GM18951 (cell line): Measurements from ENCODE around the gene FRMD3.

Source experiments
- POLR2A ChIP-seq: IDR thresholded peaks from 4 replicates; pipeline ENCODE4 v1.6.1; 2011; ENCODE audit warnings: mild to moderate bottlenecking; ENCODE audit not compliant: insufficient read length, insufficient read depth; ENCODE audit errors: extremely low read depth
- in situ Hi-C: fragments of 300-500 bp; cut with MboI; formaldehyde crosslinking; loops from one replicate; pipeline ENCODE4 v1.12.0; 2022; ENCODE audit warnings: low sequenced_read_pairs, mixed read lengths, inconsistent platforms; ENCODE audit not compliant: unreplicated experiment

FRMD3 gene

DNA sequence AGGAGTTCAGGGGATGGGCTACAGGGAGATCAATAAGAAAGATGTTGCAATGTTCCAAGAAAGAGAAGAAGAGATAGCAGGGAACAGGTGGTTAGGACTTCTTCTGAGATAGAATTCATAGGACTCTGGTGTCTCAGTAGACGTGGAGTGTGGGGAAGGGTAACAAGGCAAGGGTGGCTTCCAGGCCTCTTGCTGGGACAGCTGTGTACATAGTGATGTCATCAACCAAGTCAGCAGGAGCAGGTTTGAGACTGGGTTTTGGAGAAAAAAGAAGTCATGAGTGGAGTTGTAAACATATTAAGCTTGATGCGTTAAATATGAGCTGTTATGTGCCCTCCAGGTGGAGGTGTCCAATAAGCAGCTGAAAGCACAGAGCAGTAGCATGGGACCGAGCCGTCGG lies 263.4 kb downstream of the FRMD3 start:
- TF ChIP-seq POLR2A: no peak
- in situ Hi-C loops: no loop called here

DNA sequence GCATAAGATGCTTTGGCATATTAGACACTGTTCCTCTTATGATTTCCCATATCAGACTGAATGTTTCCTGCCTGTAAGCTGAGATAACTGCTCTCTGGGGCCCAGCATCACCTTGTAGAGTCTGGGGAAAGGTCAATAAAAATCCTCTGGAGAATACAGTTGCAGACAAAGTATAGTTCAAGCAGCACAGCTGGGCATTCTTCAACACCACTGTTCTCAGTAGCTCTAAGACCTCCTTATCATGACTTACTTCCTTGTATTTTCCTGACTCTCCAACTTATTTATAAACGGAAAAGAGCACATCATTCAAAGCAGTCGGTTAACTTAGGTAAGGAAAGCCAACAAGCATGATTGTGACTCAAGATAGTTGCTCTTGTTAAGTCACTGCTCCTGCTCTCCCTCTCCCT lies 266.5 kb downstream of the FRMD3 start:
- in situ Hi-C loops: no loop called here
- no peak for TF ChIP-seq POLR2A

DNA sequence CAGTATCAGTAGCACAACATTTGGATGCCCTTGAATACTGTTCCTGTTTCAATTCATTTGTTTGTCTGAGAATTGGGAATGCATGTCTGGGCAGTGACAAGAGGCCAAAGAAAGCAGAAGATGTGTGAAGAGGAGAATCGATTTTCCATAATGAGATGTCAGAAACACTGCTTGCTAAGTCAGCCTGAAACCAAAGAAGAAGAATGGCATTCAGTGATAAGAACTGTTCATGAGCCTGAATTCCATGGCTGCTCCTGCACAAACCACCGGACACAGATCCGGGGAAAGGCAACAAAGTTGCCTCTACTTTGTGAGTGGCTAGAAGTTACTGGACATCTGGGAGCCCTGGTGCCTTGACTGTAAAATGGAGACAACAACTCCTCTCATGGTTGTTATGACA lies 268.1 kb downstream of the FRMD3 start:
- no peak for TF ChIP-seq POLR2A
- in situ Hi-C loops: no loop called here

DNA sequence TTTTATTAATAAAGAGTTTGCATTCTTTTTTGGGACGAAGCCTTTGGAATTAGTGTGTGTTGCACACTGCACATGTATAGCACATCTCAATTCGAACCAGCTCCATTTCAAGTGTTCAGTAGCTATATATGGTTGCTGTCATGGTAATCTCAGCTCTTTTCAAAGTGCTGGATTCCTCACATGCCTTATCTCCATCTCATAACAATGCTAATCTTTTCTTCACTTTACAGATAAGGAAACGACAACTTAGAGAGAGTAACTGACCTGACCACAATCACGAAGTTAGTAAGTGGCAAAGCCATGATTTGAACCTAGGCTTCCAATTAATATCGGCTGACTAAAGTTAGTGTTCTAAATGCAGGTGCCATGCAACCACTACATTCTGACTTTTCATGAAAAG lies 270.5 kb downstream of the FRMD3 start:
- in situ Hi-C loops: no loop called here
- TF ChIP-seq POLR2A: no peak

DNA sequence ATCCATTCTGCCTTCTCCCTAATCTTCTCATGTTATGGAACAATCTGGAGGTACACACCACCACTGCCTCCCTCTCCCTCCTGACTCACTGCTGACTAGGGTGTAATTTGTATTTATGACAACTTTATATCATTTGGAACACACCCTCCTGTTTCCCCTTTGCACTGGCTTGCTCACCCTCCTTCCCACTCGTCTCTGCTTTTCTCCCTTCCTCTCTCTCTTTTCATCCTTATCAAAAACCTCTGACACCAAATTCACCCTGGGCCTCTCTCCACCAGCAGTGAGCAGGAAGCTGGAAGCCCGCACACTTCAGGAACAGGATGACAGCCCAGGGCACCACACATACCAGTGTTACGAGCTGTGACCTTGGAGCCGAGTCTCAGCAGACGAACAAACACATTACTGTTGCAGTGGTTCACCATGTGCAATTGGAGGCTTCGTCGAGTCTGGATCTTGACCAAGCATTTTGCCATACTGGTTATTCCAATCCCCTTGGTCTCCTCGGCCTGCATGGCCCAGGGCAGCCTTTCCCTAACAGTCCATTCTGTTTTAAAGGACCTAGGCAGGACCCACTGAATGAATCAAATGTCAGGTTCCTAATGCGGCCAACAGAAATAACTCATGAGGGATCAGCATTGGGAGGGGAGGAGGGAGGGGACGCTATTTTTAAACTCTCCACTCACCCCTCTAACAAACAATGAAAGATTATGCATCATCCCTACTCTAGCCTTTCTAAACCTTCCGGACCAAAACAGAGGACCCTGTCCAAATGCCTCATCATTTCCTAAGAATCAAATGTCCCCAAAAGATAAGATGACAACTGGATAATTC lies 271.3 kb downstream of the FRMD3 start:
- in situ Hi-C loops: no loop called here
- TF ChIP-seq POLR2A: no peak

DNA sequence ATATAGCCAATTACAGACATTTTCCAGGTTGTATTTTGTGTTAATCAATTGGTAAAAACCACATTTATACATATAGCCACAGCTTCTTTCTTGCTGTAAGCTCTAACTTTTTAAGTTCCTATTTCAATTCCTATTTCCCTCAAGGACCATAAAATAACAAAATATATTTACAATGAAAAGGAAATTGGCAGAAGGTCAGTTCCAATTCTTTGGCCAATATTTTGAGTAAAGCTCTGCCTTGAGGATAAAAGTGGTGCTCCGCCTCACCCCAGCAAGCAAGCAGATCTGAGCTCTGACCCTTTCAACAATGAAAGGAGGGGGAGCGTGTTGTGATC lies 271.9 kb downstream of the FRMD3 start:
- in situ Hi-C loops: no loop called here
- TF ChIP-seq POLR2A: no peak

DNA sequence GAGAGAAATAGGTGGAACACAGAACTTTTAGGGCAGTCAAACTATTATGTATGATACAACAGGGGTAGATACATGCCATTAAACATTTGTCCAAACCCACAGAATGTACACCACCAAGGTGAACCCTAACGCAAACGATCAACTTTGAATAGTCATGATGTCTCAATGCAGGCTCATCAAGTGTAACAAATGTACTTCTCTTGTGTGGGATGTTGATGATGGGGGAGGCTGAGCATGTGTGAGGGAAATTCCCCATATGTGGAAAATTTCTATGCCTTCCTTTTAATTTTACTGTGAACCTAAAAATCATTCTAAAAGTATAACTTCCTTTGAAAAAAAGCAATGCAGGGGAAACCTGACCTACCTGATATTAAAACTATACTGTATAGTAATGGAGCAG lies 273.9 kb downstream of the FRMD3 start:
- in situ Hi-C loops: no loop called here
- TF ChIP-seq POLR2A: no peak

DNA sequence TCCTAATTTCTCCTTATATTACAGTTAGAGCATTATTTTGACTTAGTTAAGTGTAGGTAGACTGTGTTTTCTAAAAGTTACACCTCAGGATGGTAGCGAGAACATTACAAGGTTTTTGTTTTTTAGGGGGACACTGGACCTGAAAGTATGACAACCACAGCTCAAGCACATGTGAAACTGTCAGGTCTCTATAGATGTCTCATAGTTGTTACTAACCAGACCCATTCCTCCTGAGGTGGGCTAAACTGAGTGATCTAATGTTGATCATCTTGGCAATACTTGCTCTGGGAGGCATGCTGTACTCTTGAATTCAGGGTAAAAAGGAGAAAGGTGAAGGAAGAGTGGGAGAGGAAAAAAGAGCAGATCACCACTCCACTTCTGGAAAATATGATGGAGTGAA lies 278.6 kb downstream of the FRMD3 start:
- TF ChIP-seq POLR2A: no peak
- in situ Hi-C loops: no loop called here

DNA sequence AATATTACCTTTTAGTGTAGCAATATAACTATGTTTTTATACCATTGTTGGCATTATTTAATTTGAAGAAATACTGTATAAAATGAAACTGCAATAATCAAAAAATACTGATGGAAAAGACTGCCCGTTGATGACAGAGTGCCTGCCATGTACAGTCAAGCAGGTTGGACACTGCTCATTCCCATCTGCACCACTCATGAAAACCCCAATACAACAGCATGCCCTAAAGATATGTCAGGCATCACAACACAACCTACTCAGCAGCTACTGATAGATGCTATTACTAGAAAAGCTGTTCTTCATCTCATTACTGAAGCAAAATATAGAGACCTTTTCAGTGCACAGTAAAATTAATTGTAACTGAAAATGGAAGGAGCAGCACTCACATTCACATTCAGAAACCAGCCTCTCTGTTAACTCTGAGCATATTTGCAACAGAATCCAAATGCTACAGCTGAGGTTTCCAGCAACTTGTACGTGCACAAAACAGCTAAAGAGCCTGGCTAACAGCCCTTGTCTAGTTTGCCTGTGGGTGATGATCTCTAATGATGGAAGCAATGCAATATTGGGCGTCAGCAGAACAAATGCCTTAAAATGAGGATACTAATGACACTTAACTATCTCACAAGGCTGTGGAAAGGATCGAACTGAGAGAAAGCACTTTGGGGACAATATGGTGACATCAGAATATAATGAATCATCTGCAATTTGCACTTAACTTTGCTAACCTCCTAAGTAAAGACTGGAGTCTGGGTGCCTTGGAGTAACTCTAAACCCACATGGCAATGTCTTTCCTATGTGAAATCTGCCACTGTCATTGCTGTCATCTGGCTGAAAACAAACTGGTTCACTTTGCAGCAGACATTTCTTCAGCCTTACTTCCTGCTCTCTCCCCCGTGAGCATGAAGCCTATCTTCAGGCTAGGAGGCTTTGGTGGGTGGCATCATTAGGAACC lies 280.0 kb downstream of the FRMD3 start:
- no peak for TF ChIP-seq POLR2A
- in situ Hi-C loops: no loop called here

DNA sequence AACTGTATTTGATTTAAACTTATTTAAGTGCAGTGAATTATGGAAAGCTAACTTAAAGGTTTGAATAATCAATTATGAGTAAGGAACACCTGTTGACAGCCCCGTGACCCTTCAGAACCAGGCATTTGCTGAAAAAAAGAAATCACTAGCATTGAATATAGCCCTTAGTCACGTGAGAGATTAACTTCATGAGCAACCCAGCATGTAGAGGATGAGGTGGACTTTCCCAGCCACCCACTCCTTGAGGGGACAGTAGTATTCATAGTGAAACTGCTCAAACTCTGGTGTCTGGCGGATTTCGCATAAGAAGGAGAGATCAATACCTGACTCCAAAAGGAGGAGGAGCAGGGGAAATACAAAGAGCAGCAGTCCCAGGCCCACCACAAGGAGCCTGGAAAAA lies 290.5 kb downstream of the FRMD3 start:
- no peak for TF ChIP-seq POLR2A
- in situ Hi-C loops: no loop called here

DNA sequence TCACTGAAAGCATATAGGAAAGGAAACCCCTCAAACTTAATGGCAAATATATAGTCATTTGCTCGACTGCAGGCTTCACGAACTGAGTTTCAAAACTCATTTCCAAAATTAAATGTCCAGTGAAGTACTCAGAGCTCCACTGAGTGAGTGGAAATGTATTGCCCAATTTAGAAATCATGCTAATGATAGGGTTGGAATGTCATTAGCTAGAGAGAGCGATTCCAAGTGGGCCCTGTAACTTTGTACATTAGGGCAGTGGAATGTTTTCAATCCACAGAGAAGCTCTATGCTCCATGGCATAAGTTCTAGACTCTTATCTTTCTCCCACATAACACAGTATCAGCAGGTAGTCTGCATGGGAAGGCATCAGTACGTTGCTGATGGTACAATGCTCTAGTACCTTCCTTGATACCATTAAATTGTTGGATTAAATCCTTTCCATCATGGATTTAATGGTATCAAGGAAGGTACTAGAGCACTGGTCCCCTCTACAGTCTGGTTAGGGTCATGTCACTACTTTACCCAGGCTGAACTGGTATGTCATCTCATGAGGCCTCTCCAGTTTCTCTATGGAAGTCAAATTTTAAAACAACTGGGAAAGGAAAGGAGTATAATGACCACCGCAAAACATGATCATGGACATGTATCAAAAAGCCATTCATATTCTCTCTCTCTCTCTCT lies 292.1 kb downstream of the FRMD3 start:
- in situ Hi-C loops: no loop called here
- TF ChIP-seq POLR2A: no peak

DNA sequence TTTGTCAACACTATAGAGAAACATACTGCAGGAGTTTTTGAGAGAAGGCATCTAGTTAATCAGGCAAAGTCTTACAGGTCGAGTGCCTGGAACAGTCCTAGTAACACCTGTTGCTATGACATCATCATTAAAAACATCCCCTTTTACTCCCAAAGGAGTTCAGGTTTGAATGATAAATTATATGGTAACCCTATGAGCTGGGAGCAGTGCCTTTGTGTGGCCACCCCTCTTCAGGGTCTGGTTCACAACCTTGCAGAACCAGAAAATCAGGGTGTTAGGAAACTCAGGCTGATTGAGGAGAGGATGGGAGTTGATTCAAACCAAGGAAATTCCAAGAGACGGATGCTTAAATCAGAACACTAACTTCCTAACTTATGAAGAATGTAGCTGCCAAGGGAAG lies 296.1 kb downstream of the FRMD3 start:
- no peak for TF ChIP-seq POLR2A
- in situ Hi-C loops: no loop called here

DNA sequence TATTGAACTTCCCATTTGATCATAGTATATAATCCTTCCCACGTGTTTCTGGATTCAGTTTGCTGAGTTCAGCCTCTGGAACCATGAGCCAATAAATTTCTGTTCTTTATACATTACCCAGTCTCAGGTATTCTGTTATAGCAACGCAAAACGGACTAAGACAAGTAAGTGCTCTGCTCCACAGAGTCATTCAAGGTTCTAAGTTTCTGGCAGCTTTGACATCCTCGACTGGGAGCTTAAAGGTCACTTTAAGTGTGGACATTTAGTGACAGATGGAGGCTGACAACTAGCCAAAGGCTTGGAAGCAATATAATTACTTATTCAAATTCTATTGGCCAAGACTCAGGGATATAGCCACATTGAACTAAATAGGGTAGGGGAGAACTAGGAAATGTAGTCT lies 297.5 kb downstream of the FRMD3 start:
- in situ Hi-C loops: no loop called here
- no peak for TF ChIP-seq POLR2A

DNA sequence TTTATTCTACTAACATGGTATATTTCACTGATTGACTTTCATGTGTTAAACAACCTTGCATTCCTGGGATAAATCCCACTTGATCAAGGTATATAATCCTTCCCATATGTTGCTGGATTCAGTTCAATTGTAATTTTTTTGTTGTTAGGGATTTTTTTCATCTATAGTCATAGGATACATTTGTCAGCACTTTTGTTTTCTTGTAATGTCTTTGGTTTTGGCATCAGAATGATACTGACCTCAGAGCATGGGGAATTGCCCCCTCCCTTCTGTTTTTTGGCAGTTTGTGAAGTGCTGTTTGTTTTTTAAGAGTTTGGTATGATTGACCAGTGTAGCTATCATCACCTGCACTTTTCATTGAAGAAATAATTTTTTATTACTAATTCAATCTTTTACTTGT lies 298.5 kb downstream of the FRMD3 start:
- in situ Hi-C loops: no loop called here

More for the DNA sequence above, 298.5 kb downstream of the FRMD3 start:
- TF ChIP-seq POLR2A: no peak
